Occipital lobe (tissue), 2 donors: Measurements from ENCODE around the gene NOXO1. TPM values are rescaled to one million over a fixed set of nuclear protein-coding genes. Genes with fewer than 3 reads are reported as not detected.

Experiments
- DNase-seq: peaks from one replicate; lab custom pipeline; 2025; lab: John Stamatoyannopoulos, UW
- total RNA-seq: library from RNA; depleted of rRNA; stranded (reverse); fragments of >200 nt; gene quantifications from one replicate; pipeline ENCODE4 v1.2.3, GENCODE V29; 2014

The NOXO1 gene
- total RNA-seq, 1 donor from 2014 or later, result 0.78 TPM

GRCh38 chr16:1998360-1998835 is 17.1 kb upstream of the NOXO1 start:
- no peak for DNase-seq

- no peak for DNase-seq
Measured at GRCh38 chr16:1997494-1998359, 16.5 kb upstream of the NOXO1 start.

GRCh38 chr16:1993731-1994131 is 12.5 kb upstream of the NOXO1 start:
- DNase-seq, result no peak

- no peak for DNase-seq
Measured at GRCh38 chr16:1992704-1993317, 11.5 kb upstream of the NOXO1 start.

GRCh38 chr16:1991948-1992703 is 10.9 kb upstream of the NOXO1 start:
- DNase-seq, result peak; percentile 87

GRCh38 chr16:1991588-1991947 is 10.3 kb upstream of the NOXO1 start:
- DNase-seq, result no peak

GRCh38 chr16:1991135-1991551 is 9.9 kb upstream of the NOXO1 start:
- DNase-seq, result no peak

- DNase-seq, result no peak
Measured at GRCh38 chr16:1990351-1991134, 9.3 kb upstream of the NOXO1 start.

- no peak for DNase-seq
Measured at GRCh38 chr16:1990101-1990350, 8.8 kb upstream of the NOXO1 start.

GRCh38 chr16:1989209-1990100 is 8.2 kb upstream of the NOXO1 start, which contains the start of gene SYNGR3:
SYNGR3 (plus strand) TSS chr16:1989970; CDS start chr16:1990103, 133 bp downstream.
- no peak for DNase-seq

- DNase-seq, result no peak
Measured at GRCh38 chr16:1987198-1987597, 5.9 kb upstream of the NOXO1 start.

GRCh38 chr16:1985466-1986150 is 4.3 kb upstream of the NOXO1 start:
- DNase-seq, result no peak

GRCh38 chr16:1984347-1985225 is 3.3 kb upstream of the NOXO1 start:
- DNase-seq, result no peak

- peak; percentile 86 for DNase-seq
Measured at GRCh38 chr16:1983544-1984346, 2.5 kb upstream of the NOXO1 start, which contains the start of gene GFER. GFER (plus strand) TSS chr16:1984193; CDS start chr16:1984219, 26 bp downstream.

GRCh38 chr16:1982991-1983543 is 1.8 kb upstream of the NOXO1 start:
- no peak for DNase-seq

GRCh38 chr16:1982013-1982433 is 754 bp upstream of the NOXO1 start:
- DNase-seq, result no peak

GRCh38 chr16:1980770-1981087 is 540 bp downstream of the NOXO1 start:
- no peak for DNase-seq
